ENCODE results near the gene COMMD2. TPM values are rescaled to one million over a fixed set of nuclear protein-coding genes. Genes with fewer than 3 reads are reported as not detected.
A peak's percentile ranks its signal among the peaks of the same experiment; 100 is the strongest.

The COMMD2 gene
- total RNA-seq (2021; fragmentation: NEBNext Ultra II Directional; extraction: Animal tissue kit (Norgen Biotek cat#: 25700)): 10 to 100 TPM; 27.0 to 32.8 (median 31.5) TPM
- long read RNA-seq, transcript COMMD2-203 (5 exons, 3,706 nt): major isoform, 31 of 37 reads
- long read RNA-seq, partial matches to known transcripts: 1 of 37 reads
- long read RNA-seq, other reads (novel, unspliced or antisense): 0 of 37 reads

DNA sequence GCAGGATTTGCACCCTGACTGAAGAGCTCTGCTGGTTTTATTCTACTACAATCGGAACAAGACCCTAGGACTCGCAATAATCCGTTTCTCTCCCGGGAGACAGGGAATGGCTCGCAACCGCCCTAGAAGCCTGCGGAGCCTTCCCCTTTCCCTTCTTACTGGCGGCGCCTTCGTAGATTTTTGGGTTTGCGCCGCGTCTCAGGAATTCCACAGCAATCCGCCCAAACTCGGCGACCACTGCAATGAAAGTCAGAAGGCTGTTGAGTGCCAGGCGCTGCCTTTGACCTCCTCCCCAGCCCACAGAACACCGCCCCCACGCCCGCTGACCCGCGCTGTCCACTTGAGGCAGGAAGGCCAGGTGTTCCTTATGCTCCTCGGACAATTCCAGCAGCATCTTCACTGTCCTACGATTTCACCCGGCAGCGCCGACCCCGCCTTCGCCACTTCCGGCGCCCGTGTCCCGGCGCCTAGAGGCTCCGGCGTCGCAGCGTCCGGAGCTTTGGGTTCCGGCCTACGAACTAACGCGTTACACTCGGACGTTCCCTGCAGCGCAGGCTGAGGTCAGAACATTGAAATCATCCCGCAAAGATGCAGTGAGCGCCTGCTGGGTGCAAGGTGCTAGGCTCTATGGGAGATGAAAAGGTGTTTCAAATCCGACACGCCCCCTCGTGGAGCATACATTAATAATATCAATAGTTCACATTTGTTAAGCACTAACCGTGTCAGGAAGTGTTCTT, at the start of gene COMMD2:
Gene COMMD2 (minus strand): TSS at position 439 of the 737 bp plus-strand sequence. CDS start 45 bp downstream, at position 394.
- Mint-ChIP-seq H3K27me3 (ENCODE audit: insufficient read depth) (peaks cover 6% of the 10 kb centered on the region; the same call in 1 of the 2 replicates), H3K9me3 (no peaks in the 10 kb centered on the region), H3K27ac (peak within 1 kb of the TSS; percentile 91), H3K4me1 (ENCODE audit: low read depth) (peaks cover 32% of the 10 kb centered on the region), H3K36me3 (ENCODE audit: low read depth) (peaks cover 28% of the 10 kb centered on the region), H3K4me3 (peak within 1 kb of the TSS; percentile 99)
- peak; percentile 79 for DNase-seq
- peak; percentile 75 for TF ChIP-seq CTCF (IDR thresholded peaks at IDR 0.05)

DNA sequence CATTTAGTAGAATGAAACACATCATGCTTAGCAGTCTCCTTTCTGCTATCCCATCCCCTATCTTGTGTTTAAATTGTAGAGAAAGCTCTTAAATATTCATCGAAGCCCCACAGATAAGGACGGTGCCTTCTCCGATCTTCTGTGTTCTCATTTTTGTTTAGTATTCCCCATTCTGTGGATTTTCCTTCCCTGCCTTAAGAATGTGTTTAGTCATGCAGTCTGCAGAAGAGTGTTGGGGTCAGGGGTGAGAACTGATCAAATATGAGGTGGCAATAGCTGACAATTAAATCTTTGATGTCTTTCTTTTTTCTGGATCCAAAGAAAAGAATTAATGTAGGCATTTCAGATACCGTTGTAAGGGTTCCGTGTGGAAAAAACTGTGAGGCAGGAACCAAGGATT, 49.4 kb upstream of the COMMD2 start:
- H3K27ac Mint-ChIP-seq: no peak overlapping the region
- H3K27me3 Mint-ChIP-seq (ENCODE audit: insufficient read depth): no peaks in the 10 kb centered on the region; the same call in none of the 2 replicates
- TF ChIP-seq CTCF (IDR thresholded peaks at IDR 0.05): no peak
- peaks cover 8% of the 10 kb centered on the region; the same call in 1 of the 2 replicates for H3K36me3 Mint-ChIP-seq (ENCODE audit: low read depth)
- DNase-seq: no peak
- no peak overlapping the region for H3K4me3 Mint-ChIP-seq
- no peaks in the 10 kb centered on the region for H3K9me3 Mint-ChIP-seq
- peaks cover 17% of the 10 kb centered on the region for H3K4me1 Mint-ChIP-seq (ENCODE audit: low read depth)

GRCh38 chr3:149801195-149801594, 48.9 kb upstream of the COMMD2 start:
- Mint-ChIP-seq H3K4me1 (ENCODE audit: low read depth) (peaks cover 13% of the 10 kb centered on the region), H3K9me3 (no peaks in the 10 kb centered on the region)
- DNase-seq: no peak

GRCh38 chr3:149800693-149801092, 48.4 kb upstream of the COMMD2 start:
- Mint-ChIP-seq H3K4me3 (no peak overlapping the region), H3K36me3 (ENCODE audit: low read depth) (peaks cover 8% of the 10 kb centered on the region; the same call in 1 of the 2 replicates), H3K27me3 (ENCODE audit: insufficient read depth) (no peaks in the 10 kb centered on the region; the same call in none of the 2 replicates), H3K4me1 (ENCODE audit: low read depth) (peaks cover 8% of the 10 kb centered on the region), H3K27ac (no peak overlapping the region), H3K9me3 (no peaks in the 10 kb centered on the region)
- TF ChIP-seq CTCF (IDR thresholded peaks at IDR 0.05): no peak
- no peak for DNase-seq

More at GRCh38 chr3:149801195-149801594, 48.9 kb upstream of the COMMD2 start:
- Mint-ChIP-seq H3K27ac (no peak overlapping the region), H3K4me3 (no peak overlapping the region), H3K36me3 (ENCODE audit: low read depth) (peaks cover 8% of the 10 kb centered on the region; the same call in 1 of the 2 replicates), H3K27me3 (ENCODE audit: insufficient read depth) (no peaks in the 10 kb centered on the region; the same call in none of the 2 replicates)
- TF ChIP-seq CTCF (IDR thresholded peaks at IDR 0.05): no peak

GRCh38 chr3:149796026-149796425, 43.7 kb upstream of the COMMD2 start:
- Mint-ChIP-seq H3K27ac (no peak overlapping the region), H3K27me3 (ENCODE audit: insufficient read depth) (no peaks in the 10 kb centered on the region; the same call in none of the 2 replicates), H3K4me1 (ENCODE audit: low read depth) (peaks cover 8% of the 10 kb centered on the region), H3K36me3 (ENCODE audit: low read depth) (peaks cover 8% of the 10 kb centered on the region; the same call in 1 of the 2 replicates), H3K9me3 (no peaks in the 10 kb centered on the region), H3K4me3 (no peak overlapping the region)
- TF ChIP-seq CTCF (IDR thresholded peaks at IDR 0.05): no peak
- no peak for DNase-seq
